HG02938 (cell line): ENCODE measurements around the gene NEFH.
"Not testable (repeated sequence)": the region's sequence is repeated elsewhere in the genome, so short reads cannot be mapped to it uniquely, and the experiment has no call there.

Experiments
- ATAC-seq: cut with Tn5 transposase; IDR thresholded peaks from one replicate; pipeline ENCODE4 v1.9.1; 2021; ENCODE audit warnings: mild to moderate bottlenecking, moderate library complexity; ENCODE audit not compliant: unreplicated experiment

Gene NEFH

GRCh38 chr22:29463629-29464028 lies 16.4 kb upstream of the NEFH start:
- no peak for ATAC-seq

- ATAC-seq = no peak
Observed at GRCh38 chr22:29464581-29464980, 15.4 kb upstream of the NEFH start.

DNA sequence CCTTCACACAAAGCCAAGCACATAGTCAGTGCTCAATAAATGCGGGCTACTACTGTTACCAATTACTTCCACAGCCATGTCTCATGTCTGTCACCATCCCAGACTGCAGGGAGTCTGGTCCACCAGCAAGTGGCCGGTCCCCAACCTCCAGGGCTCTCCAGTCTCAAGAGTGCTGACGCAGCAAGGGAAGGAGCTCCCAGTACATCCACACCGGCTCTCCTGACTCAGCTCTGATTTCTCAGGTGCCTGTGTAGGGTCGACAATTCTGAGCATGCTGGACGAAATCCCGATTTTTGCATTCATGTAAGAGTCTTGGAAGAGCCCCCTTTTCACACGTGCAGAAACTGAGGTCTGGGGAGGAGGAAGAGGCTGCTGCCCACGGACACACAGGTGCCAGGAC lies 10.3 kb upstream of the NEFH start:
- no peak for ATAC-seq

GRCh38 chr22:29470159-29470855 lies 9.7 kb upstream of the NEFH start:
- ATAC-seq = no peak

DNA sequence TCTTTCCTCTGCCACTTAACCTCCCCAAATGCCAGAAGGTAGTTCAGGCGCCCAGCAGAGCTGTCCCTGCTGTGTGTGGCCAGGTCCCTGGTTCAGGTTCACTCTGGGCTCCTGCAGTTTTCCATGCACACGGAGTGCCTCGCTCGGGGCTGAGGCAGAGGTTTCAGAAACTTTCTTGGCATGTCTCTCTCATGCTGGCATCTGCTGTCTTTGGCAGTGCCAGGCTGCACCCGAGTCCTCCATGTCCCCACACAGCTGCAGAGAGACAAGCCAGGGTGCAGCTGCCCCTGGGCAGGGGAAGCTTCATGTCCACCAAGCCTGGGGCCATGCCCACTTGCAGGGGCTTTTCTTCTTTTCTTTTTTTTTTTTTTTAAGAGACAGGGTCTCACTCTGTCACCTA lies 7.0 kb upstream of the NEFH start:
- ATAC-seq = no peak

- no peak for ATAC-seq
Observed at GRCh38 chr22:29475550-29475949, 4.5 kb upstream of the NEFH start.

DNA sequence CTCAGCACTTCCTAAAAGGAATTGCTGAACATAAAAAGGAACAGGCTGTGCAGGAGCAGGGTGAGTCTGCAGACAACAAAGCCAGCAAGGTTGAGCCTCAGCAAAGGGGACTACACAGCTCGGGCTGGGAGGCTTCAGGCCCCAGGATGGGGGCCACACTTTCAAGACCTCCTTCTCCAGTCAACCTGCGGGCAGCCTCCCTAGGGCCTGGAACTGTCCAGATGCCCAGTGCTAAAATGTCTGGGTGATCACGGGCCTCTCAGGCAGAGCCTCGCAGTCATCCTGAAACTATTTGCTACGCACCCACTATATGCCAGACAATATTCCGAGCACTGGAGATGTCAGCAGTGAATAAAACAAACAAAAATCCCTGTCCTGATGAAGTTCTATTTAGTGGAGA lies 3.9 kb upstream of the NEFH start:
- no peak for ATAC-seq

DNA sequence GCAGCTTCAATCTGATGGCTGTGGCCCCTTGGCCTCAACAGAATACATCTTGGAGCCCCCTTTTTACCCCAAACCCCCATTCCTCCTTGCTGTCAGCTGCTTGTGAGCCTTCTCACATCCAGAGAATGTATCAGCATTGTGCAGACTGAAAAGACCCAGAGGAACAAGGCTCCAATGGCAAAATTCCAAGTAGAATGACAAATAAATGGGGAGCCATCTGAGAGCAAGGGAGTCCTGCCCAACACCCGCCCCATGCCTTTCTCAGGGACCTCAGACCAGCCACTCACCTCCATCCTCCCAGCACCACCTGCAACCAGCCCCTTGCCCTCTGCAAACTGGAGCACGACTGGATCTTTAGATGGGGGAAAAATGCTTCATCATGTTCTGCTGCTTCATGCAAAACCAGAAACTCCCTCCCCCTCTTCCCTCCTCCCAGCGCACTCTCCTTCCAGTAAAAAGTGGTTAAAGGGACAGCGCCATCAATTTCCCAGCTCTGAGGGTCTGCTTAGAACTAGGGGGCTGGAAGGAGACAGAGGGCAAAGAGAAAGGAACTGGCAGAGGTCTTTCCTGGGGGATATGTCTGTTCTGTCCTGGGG lies 2.2 kb upstream of the NEFH start:
- no peak for ATAC-seq

DNA sequence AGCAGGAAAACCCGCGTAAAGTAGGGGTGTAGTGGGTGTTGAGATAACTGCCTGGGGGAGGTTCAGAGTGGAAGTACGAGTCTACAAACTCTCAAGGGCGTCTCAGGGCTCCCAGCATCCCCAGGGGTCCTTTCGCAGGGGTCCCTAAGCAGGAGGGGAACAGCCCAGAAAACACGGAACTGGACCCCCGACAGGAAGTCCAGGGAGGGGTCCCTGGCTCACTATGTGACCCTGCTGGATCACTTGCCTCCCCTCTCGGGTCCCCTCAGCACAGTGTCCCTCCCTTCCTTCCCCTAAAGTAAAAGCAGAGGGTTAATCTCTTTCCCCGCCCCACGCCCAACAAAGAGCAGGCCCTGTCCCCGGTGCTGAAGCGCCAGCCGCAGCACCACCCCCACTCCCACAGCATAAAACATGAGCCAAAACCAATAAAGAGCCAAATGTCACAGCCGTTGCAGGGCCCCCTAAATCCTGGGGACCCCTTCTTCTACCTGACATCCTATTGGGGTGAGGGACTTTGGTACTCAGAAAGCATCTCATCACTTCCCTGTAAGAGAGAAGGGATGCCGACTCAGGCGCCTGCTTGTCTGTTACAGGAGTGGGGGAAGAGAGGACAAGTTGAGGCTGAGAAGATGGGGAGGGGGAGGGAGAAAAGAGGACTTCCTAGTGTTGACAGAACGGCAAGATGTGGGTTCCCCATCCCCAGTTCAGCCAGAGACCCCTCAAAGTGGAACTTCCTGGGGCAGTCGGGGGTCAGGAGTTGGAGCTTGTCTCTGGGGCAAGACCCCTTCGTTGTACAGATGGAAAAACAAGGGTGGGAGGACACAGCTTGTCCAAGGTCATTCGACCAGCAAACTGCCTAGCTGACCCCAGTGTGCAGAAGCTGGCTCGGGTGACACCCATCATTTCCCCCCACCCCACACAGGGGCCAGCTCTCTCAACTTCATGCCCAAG lies 1.4 kb upstream of the NEFH start:
- no peak for ATAC-seq

GRCh38 chr22:29480262-29480511 lies 169 bp downstream of the NEFH start:
- ATAC-seq = no peak

- no peak for ATAC-seq
Observed at GRCh38 chr22:29480512-29481264, 670 bp downstream of the NEFH start.

- ATAC-seq = no peak
Observed at GRCh38 chr22:29481265-29482000, 1.4 kb downstream of the NEFH start.

- ATAC-seq = no peak
Observed at GRCh38 chr22:29482253-29482652, 2.2 kb downstream of the NEFH start.

GRCh38 chr22:29482726-29483125 lies 2.7 kb downstream of the NEFH start:
- ATAC-seq = no peak

- no peak for ATAC-seq
Observed at GRCh38 chr22:29483254-29483653, 3.2 kb downstream of the NEFH start.

DNA sequence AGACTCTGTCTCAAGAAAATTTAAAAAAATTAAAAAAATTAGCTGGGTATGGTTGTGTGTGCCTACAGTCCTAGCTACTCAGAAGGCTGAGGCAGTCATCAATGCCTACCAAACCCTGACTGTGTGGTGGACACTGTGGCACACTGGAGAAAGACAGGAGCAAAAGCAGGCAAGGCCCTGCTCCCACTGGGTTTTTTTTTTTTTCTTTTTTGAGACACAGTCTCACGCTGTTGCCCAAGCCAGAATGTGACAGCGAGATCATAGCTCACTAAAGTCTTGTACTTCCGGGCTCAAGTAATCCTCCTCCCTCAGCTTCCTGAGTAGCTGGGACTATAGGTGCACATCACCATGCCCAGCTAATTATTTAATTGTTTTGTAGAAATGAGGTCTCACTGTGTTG lies 4.6 kb downstream of the NEFH start:
- no peak for ATAC-seq

DNA sequence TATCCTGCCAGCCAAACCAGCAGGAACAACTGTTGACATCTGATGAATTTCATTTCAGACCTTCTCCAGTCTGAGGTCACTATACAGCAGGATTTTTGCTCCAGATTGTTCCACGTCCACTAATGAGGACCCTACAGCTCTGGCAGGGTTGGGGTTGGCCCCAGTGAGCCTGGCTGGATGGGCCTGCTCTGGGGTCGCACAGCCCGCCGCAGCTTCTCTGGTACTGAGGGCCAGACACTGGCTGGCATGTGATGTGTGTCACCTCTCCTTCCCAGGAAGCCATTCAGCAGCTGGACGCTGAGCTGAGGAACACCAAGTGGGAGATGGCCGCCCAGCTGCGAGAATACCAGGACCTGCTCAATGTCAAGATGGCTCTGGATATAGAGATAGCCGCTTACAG lies 5.4 kb downstream of the NEFH start:
- ATAC-seq = no peak

- no peak for ATAC-seq
Observed at GRCh38 chr22:29487426-29487986, 7.5 kb downstream of the NEFH start.

- ATAC-seq = not testable (repeated sequence)
Observed at GRCh38 chr22:29489127-29489780, 9.2 kb downstream of the NEFH start.

- no peak for ATAC-seq
Observed at GRCh38 chr22:29491012-29491411, 11.0 kb downstream of the NEFH start.
